HepG2 (cell line): ENCODE data around the gene PTRHD1. TPM values are rescaled to one million over a fixed set of nuclear protein-coding genes. Genes with fewer than 3 reads are reported as not detected.

ENCODE experiments used
- ATM ChIP-seq: fragments of 450-650 bp; IDR thresholded peaks from 2 replicates; pipeline ENCODE4 v1.7.1; 2017; ENCODE audit warnings: mild to moderate bottlenecking, borderline replicate concordance
- CENPX ChIP-seq: sonication (generic); formaldehyde crosslinking; IDR thresholded peaks from 2 replicates; pipeline ENCODE4 v1.9.0; 2021; ENCODE audit warnings: mild to moderate bottlenecking, missing genetic modification reagents, moderate library complexity
- GATA4 ChIP-seq: sonication (generic); IDR thresholded peaks from 2 replicates; pipeline ENCODE4 v1.6.1; 2016; ENCODE audit warnings: antibody characterized with exemption, low read depth, borderline replicate concordance
- GATAD1 ChIP-seq: IDR thresholded peaks from 2 replicates; pipeline ENCODE4 v1.6.1; 2016; ENCODE audit warnings: missing genetic modification reagents, missing compliant biosample characterization
- GPN1 ChIP-seq: sonication (generic); formaldehyde crosslinking; IDR thresholded peaks from 2 replicates; pipeline ENCODE4 v1.5.1; 2020; ENCODE audit warnings: missing genetic modification reagents, borderline replicate concordance
- KLF13 ChIP-seq: sonication (generic); formaldehyde crosslinking; IDR thresholded peaks from 2 replicates; pipeline ENCODE4 v1.4.0; 2020; ENCODE audit warnings: mild to moderate bottlenecking, missing genetic modification reagents
- MTA1 ChIP-seq: sonication (generic); formaldehyde crosslinking; IDR thresholded peaks from 2 replicates; pipeline ENCODE4 v1.4.0; 2020; ENCODE audit warnings: missing genetic modification reagents, mild to moderate bottlenecking, borderline replicate concordance
- MTA3 ChIP-seq: sonication (generic); formaldehyde crosslinking; IDR thresholded peaks from 2 replicates; pipeline ENCODE4 v1.4.0; 2020; ENCODE audit warnings: missing genetic modification reagents
- NFAT5 ChIP-seq: sonication (generic); formaldehyde crosslinking; IDR thresholded peaks from 2 replicates; pipeline ENCODE4 v1.4.0; 2020; ENCODE audit warnings: missing genetic modification reagents
- NFE2 ChIP-seq: sonication (generic); formaldehyde crosslinking; IDR thresholded peaks from 2 replicates; pipeline ENCODE4 v1.4.0; 2020; ENCODE audit warnings: missing genetic modification reagents
- NFE2L1 ChIP-seq: sonication (generic); formaldehyde crosslinking; IDR thresholded peaks from 2 replicates; pipeline ENCODE4 v1.4.0; 2020; ENCODE audit warnings: missing genetic modification reagents, mild to moderate bottlenecking, borderline replicate concordance
- NFIB ChIP-seq: sonication (generic); formaldehyde crosslinking; IDR thresholded peaks from 2 replicates; pipeline ENCODE4 v1.9.0; 2021; ENCODE audit warnings: missing genetic modification reagents, mild to moderate bottlenecking, borderline replicate concordance
- NFRKB ChIP-seq: fragments of 450-650 bp; IDR thresholded peaks from 2 replicates; pipeline ENCODE4 v1.6.1; 2017
- NR0B2 ChIP-seq: sonication (generic); formaldehyde crosslinking; IDR thresholded peaks from 2 replicates; pipeline ENCODE4 v1.4.0; 2020; ENCODE audit warnings: mild to moderate bottlenecking, missing genetic modification reagents
- SP2 ChIP-seq: sonication (generic); formaldehyde crosslinking; IDR thresholded peaks from 2 replicates; pipeline ENCODE4 v1.5.1; 2020; ENCODE audit warnings: mild to moderate bottlenecking, missing genetic modification reagents
- TBP ChIP-seq: sonication (generic); formaldehyde crosslinking; IDR thresholded peaks from 2 replicates; pipeline ENCODE4 v1.5.0; 2020; ENCODE audit warnings: missing genetic modification reagents
- ZFP1 ChIP-seq: IDR thresholded peaks from 2 replicates; pipeline ENCODE4 v1.6.1; 2016
- ZNF574 ChIP-seq: sonication (generic); formaldehyde crosslinking; IDR thresholded peaks from 2 replicates; pipeline ENCODE4 v1.4.0; 2020; ENCODE audit warnings: missing genetic modification reagents
- ZNF580 ChIP-seq: IDR thresholded peaks from 2 replicates; pipeline ENCODE4 v1.6.1; 2016; ENCODE audit warnings: low read depth, borderline replicate concordance
- ZNF772 ChIP-seq: sonication (generic); formaldehyde crosslinking; IDR thresholded peaks from 2 replicates; pipeline ENCODE4 v1.5.0; 2020; ENCODE audit warnings: mild to moderate bottlenecking, missing genetic modification reagents
- ZNF816 ChIP-seq: sonication (generic); formaldehyde crosslinking; IDR thresholded peaks from 2 replicates; pipeline ENCODE4 v1.8.0; 2022; ENCODE audit warnings: missing genetic modification reagents, mild to moderate bottlenecking, borderline replicate concordance
- ZSCAN22 ChIP-seq: sonication (generic); formaldehyde crosslinking; IDR thresholded peaks from 2 replicates; pipeline ENCODE4 v1.4.0; 2020; ENCODE audit warnings: mild to moderate bottlenecking, missing genetic modification reagents
- polyA plus RNA-seq, 8 experiments: library from polyadenylated mRNA; depleted of rRNA in 3 of 8; stranded (reverse) in 7 of 8; unstranded in 1 of 8; fragments of >200 nt; fragmentation: Illumina TruSeq in 4 of 8; extraction: Trizol in 4 of 8; gene quantifications; 2 replicates each; pipeline versions ENCODE4 v1.2.1 to v1.2.3, GENCODE V29; 2011 to 2016; ENCODE audit warnings: low read depth in 4 of 8, missing spikeins in 1 of 8, mixed read lengths in 1 of 8; ENCODE audit not compliant: insufficient read depth in 1 of 8
- total RNA-seq, 5 experiments: library from RNA; depleted of rRNA; stranded (reverse); fragments of >200 nt; fragmentation: Illumina TruSeq; extraction: Trizol; gene quantifications; 2 replicates each; pipeline ENCODE4 v1.2.3, GENCODE V29; 2016; ENCODE audit warnings: low read depth in 1 of 5

PTRHD1 gene
- total and polyA plus RNA-seq, 2 of the 13 experiments (the other 11 are each of a cell fraction or from before 2014, with no cell fraction given), result 72.6 to 90.8 TPM

- TF ChIP-seq GATA4, result peak; percentile 84; the same call in 1 of the 2 replicates
- no peak for TF ChIP-seq SP2 (CRISPR knock-in tag)
- TF ChIP-seq ZSCAN22, result no peak
- TF ChIP-seq CENPX, result no peak
- peak; percentile 25; the same call in 1 of the 2 replicates for TF ChIP-seq GPN1 (CRISPR knock-in tag)
- peak; percentile 85 for TF ChIP-seq NFRKB
- no peak; the same call in 1 of the 2 replicates for TF ChIP-seq KLF13 (CRISPR knock-in tag)
- TF ChIP-seq ZNF580, result peak; percentile 86; the same call in 1 of the 2 replicates
- TF ChIP-seq ATM, result no peak
- no peak; the same call in 1 of the 2 replicates for TF ChIP-seq ZNF816 (CRISPR knock-in tag)
- TF ChIP-seq NFE2L1 (CRISPR knock-in tag), result no peak
- TF ChIP-seq ZNF574 (CRISPR knock-in tag), result peak; percentile 93
- TF ChIP-seq GATAD1 (CRISPR knock-in tag), result peak; percentile 94
- peak; percentile 83; the same call in 1 of the 2 replicates for TF ChIP-seq MTA1 (CRISPR knock-in tag)
- no peak; the same call in none of the 2 replicates for TF ChIP-seq NFAT5 (CRISPR knock-in tag)
- TF ChIP-seq TBP (CRISPR knock-in tag), result 0 out of 2 replicates have a peak, but pooled peaks have one; percentile 62
- TF ChIP-seq ZFP1, result peak; percentile 63; the same call in 1 of the 2 replicates
- peak; percentile 92 for TF ChIP-seq ZNF772 (CRISPR knock-in tag)
- no peak; the same call in 1 of the 2 replicates for TF ChIP-seq NFE2 (CRISPR knock-in tag)
- TF ChIP-seq NFIB (CRISPR knock-in tag), result no peak
- TF ChIP-seq MTA3, result no peak
- peak; percentile 86 for TF ChIP-seq NR0B2 (CRISPR knock-in tag)
Observed at GRCh38 chr2:24792874-24793760, at the start of gene PTRHD1, which contains the start of gene CENPO (continued).
